ENCODE results near the gene WSCD2. TPM values are rescaled to one million over a fixed set of nuclear protein-coding genes. Genes with fewer than 3 reads are reported as not detected.

Gene WSCD2
- total and polyA plus RNA-seq, 2 of the 4 experiments (the other 2 are of a cell fraction), result not detected

- H2AK9ac ChIP-seq (replicated peaks; ENCODE audit: low read depth, low read length, poor library complexity), result no peak overlapping the region
- H3K23ac ChIP-seq (ENCODE audit: low read depth, low read length), result no peak overlapping the region
- H4K20me1 ChIP-seq (ENCODE audit: insufficient read depth, low read length), result no peaks in the 10 kb centered on the region
- no peak for ATAC-seq (ENCODE audit: low read depth)
- H4K91ac ChIP-seq (ENCODE audit: insufficient read depth, low read depth, low read length), result no peak overlapping the region
- H4K8ac ChIP-seq (ENCODE audit: low read depth in 2 of 2, low read length in 2 of 2), result no peak overlapping the region
- H2AFZ ChIP-seq (replicated peaks; ENCODE audit: low read length, poor library complexity), result no peak overlapping the region
- no peak overlapping the region for H3K18ac ChIP-seq (ENCODE audit: low read depth, low read length)
- intact Hi-C loops (cut with micrococcal nuclease), result no loop called here
- H3K36me3 ChIP-seq (ENCODE audit: control insufficient read depth, insufficient read depth, low read length), result no peaks in the 10 kb centered on the region
- no peaks in the 10 kb centered on the region for H3K9me1 ChIP-seq (ENCODE audit: insufficient read depth, low read length)
- H3K14ac ChIP-seq (replicated peaks; ENCODE audit: low read depth, low read length), result no peak overlapping the region
- no peak overlapping the region for H3K4ac ChIP-seq (ENCODE audit: low read depth, low read length)
- no peak overlapping the region for H3K56ac ChIP-seq (ENCODE audit: extremely low read depth, insufficient read depth, low read length)
- no peaks in the 10 kb centered on the region for H3K79me1 ChIP-seq (ENCODE audit: low read depth in 1 of 2, low read length in 2 of 2)
- H3K4me1 ChIP-seq (ENCODE audit: control insufficient read depth, insufficient read depth, low read length), result no peaks in the 10 kb centered on the region
- no peak overlapping the region for H2AK5ac ChIP-seq (ENCODE audit: low read depth, low read length)
- H2BK20ac ChIP-seq (ENCODE audit: low read depth, low read length), result no peak overlapping the region
- POLR2A ChIA-PET (ENCODE audit: unreplicated experiment), result no interaction called here
- H2BK120ac ChIP-seq (ENCODE audit: low read depth, low read length), result no peak overlapping the region
- no peak overlapping the region for H3K27ac ChIP-seq (ENCODE audit: insufficient read depth, low read length)
- H3K4me2 ChIP-seq (ENCODE audit: low read depth, low read length), result no peak overlapping the region
- H3K4me3 ChIP-seq (ENCODE audit: insufficient read depth, low read depth, low read length), result no peak overlapping the region
- WGBS, 2 experiments (ENCODE audit: extremely low coverage in 2 of 2, insufficient read length in 1 of 2), result 34% methylated on average over 4 of the region's 8 CpGs; no CpG with 5 or more reads in 1 of the 2 experiments
- in situ Hi-C loops (cut with MboI; ENCODE audit: low sequenced_read_pairs), result no loop called here
- no peaks in the 10 kb centered on the region for H3K9me3 ChIP-seq (ENCODE audit: control insufficient read depth, insufficient read depth, low read length)
- H3K9ac ChIP-seq (ENCODE audit: low read depth, low read length), result no peak overlapping the region
- dilution Hi-C loops (cut with HindIII; ENCODE audit: low sequenced_read_pairs, unreplicated experiment), result no loop called here
- CTCF ChIA-PET, result no interaction called here
- no peak overlapping the region for H2BK15ac ChIP-seq (ENCODE audit: low read depth, low read length)
- DNase-seq, result no peak
- H4K5ac ChIP-seq (ENCODE audit: low read depth, low read length), result no peak overlapping the region
- no peaks in the 10 kb centered on the region for H3K27me3 ChIP-seq (ENCODE audit: control insufficient read depth, insufficient read depth, low read length)
- BruUV-seq (replicated peaks), result no TSS peak
- no peak overlapping the region for H2BK5ac ChIP-seq (ENCODE audit: low read depth, low read length, poor library complexity, severe bottlenecking)
- TF ChIP-seq NFE2L2 (IDR thresholded peaks at IDR 0.05; ENCODE audit: low read depth, low read length) (no peak), CEBPB (IDR thresholded peaks at IDR 0.05; ENCODE audit: low read depth, low read length) (no peak), MAFK (IDR thresholded peaks at IDR 0.05; ENCODE audit: low read depth, low read length) (no peak), RCOR1 (IDR thresholded peaks at IDR 0.05; ENCODE audit: insufficient replicate concordance, low read length) (no peak), MAZ (IDR thresholded peaks at IDR 0.05; ENCODE audit: borderline replicate concordance, low read depth, low read length) (no peak), SMC3 (IDR thresholded peaks at IDR 0.05; ENCODE audit: low read depth, low read length) (no peak)
These were observed 8.9 kb upstream of the WSCD2 start for GRCh38 chr12:108119974-108120862.

Data from IMR-90 (cell line).